ENCODE measurements around the gene CLCN3.

DNA sequence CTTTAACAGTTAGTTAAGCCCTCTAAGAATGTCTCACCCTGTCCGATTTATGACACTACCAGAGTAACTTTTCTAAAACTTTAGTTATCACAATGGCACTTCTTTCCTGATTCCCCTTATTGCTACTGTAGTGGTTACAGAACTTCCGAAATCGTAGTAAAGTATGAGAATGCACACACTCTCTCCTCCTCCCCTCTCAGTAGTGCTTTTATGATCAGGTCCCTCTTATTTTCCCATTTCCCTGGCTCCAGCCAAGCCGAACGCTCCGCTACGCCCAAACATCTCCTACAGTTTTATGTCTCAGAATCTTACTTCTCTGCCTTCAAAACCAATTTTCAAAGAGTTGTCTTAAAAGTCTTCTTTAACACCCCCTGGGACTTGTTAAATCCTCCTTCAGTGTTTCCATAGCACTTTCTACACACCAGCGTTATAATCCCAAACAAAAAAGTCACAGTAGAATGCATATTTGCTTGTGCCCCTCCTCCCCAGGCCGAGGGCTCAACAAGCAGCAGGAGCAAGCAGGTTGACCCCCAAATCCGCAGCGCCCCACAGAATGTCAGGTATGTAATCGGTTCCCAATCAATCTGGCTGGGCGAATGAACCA, 136.7 kb downstream of the CLCN3 start:
- TF ChIP-seq, protein P1, sequence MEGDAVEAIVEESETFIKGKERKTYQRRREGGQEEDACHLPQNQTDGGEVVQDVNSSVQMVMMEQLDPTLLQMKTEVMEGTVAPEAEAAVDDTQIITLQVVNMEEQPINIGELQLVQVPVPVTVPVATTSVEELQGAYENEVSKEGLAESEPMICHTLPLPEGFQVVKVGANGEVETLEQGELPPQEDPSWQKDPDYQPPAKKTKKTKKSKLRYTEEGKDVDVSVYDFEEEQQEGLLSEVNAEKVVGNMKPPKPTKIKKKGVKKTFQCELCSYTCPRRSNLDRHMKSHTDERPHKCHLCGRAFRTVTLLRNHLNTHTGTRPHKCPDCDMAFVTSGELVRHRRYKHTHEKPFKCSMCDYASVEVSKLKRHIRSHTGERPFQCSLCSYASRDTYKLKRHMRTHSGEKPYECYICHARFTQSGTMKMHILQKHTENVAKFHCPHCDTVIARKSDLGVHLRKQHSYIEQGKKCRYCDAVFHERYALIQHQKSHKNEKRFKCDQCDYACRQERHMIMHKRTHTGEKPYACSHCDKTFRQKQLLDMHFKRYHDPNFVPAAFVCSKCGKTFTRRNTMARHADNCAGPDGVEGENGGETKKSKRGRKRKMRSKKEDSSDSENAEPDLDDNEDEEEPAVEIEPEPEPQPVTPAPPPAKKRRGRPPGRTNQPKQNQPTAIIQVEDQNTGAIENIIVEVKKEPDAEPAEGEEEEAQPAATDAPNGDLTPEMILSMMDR (IDR thresholded peaks at IDR 0.05): no peak
- no peak for TF ChIP-seq EZH2phosphoT487 (IDR thresholded peaks at IDR 0.05)
- no peak for TF ChIP-seq EZH2 (IDR thresholded peaks at IDR 0.05)
